Measurements from ENCODE around the gene AK1.
A peak's percentile ranks its signal among the peaks of the same experiment; 100 is the strongest.

Gene AK1

GRCh38 chr9:127857278-127857677 lies 20.2 kb downstream of the AK1 start:
- no peak overlapping the region for H3K4me3 ChIP-seq (ENCODE audit: low read length)
- no peak for TF ChIP-seq ZNF274 (IDR thresholded peaks at IDR 0.05; ENCODE audit: low read depth, low read length)

GRCh38 chr9:127856729-127857116 lies 20.8 kb downstream of the AK1 start:
- H3K4me3 ChIP-seq (ENCODE audit: low read length): no peak overlapping the region
- no peak for TF ChIP-seq ZNF274 (IDR thresholded peaks at IDR 0.05; ENCODE audit: low read depth, low read length)

GRCh38 chr9:127856094-127856728 lies 21.3 kb downstream of the AK1 start:
- no peak for TF ChIP-seq ZNF274 (IDR thresholded peaks at IDR 0.05; ENCODE audit: low read depth, low read length)
- H3K4me3 ChIP-seq (ENCODE audit: low read length): no peak overlapping the region

- no peak for TF ChIP-seq ZNF274 (IDR thresholded peaks at IDR 0.05; ENCODE audit: low read depth, low read length)
- no peak overlapping the region for H3K4me3 ChIP-seq (ENCODE audit: low read length)
Measured at GRCh38 chr9:127855522-127855921, 22.0 kb downstream of the AK1 start.

- no peak overlapping the region for H3K4me3 ChIP-seq (ENCODE audit: low read length)
- TF ChIP-seq ZNF274 (IDR thresholded peaks at IDR 0.05; ENCODE audit: low read depth, low read length): no peak
Measured at GRCh38 chr9:127854960-127855359, 22.5 kb downstream of the AK1 start.

GRCh38 chr9:127854184-127854806 lies 23.2 kb downstream of the AK1 start, which contains the start of gene ENG:
ENG (minus strand) TSS chr9:127854658; CDS start chr9:127854355, 303 bp downstream.
- H3K4me3 ChIP-seq (ENCODE audit: low read length): peak within 1 kb of the TSS; percentile 60; the same call in 1 of the 2 replicates
- TF ChIP-seq ZNF274 (IDR thresholded peaks at IDR 0.05; ENCODE audit: low read depth, low read length): no peak

GRCh38 chr9:127853312-127854183 lies 23.9 kb downstream of the AK1 start:
- peak overlapping the region; percentile 60; the same call in 1 of the 2 replicates for H3K4me3 ChIP-seq (ENCODE audit: low read length)
- TF ChIP-seq ZNF274 (IDR thresholded peaks at IDR 0.05; ENCODE audit: low read depth, low read length): no peak

- H3K4me3 ChIP-seq (ENCODE audit: low read length): peak overlapping the region; percentile 60; the same call in 1 of the 2 replicates
- TF ChIP-seq ZNF274 (IDR thresholded peaks at IDR 0.05; ENCODE audit: low read depth, low read length): no peak
Measured at GRCh38 chr9:127852829-127853228, 24.6 kb downstream of the AK1 start.

GRCh38 chr9:127850286-127850830 lies 27.1 kb downstream of the AK1 start:
- no peak for TF ChIP-seq ZNF274 (IDR thresholded peaks at IDR 0.05; ENCODE audit: low read depth, low read length)
- H3K4me3 ChIP-seq (ENCODE audit: low read length): no peak overlapping the region

- TF ChIP-seq ZNF274 (IDR thresholded peaks at IDR 0.05; ENCODE audit: low read depth, low read length): no peak
- no peak overlapping the region for H3K4me3 ChIP-seq (ENCODE audit: low read length)
Measured at GRCh38 chr9:127848756-127849504, 28.5 kb downstream of the AK1 start.

- H3K4me3 ChIP-seq (ENCODE audit: low read length): no peak overlapping the region
Measured at GRCh38 chr9:127847833-127848755, 29.4 kb downstream of the AK1 start.

GRCh38 chr9:127847178-127847510 lies 30.3 kb downstream of the AK1 start:
- H3K4me3 ChIP-seq (ENCODE audit: low read length): no peak overlapping the region
- TF ChIP-seq ZNF274 (IDR thresholded peaks at IDR 0.05; ENCODE audit: low read depth, low read length): no peak

More at GRCh38 chr9:127847833-127848755, 29.4 kb downstream of the AK1 start:
- no peak for TF ChIP-seq ZNF274 (IDR thresholded peaks at IDR 0.05; ENCODE audit: low read depth, low read length)
